OCI-LY1 (cell line): ENCODE measurements around the gene HIPK3.

Experiments used
- CTCF ChIP-seq: fragments of 200-600 bp; sonication (generic), shearing (Covaris generic); IDR thresholded peaks from 2 replicates; pipeline ENCODE4 v1.5.1; 2017; ENCODE audit warnings: mild to moderate bottlenecking, antibody characterized with exemption, low read length, moderate library complexity, mixed read lengths
- EZH2 ChIP-seq: fragments of 200-600 bp; sonication (generic), shearing (Covaris generic); IDR thresholded peaks from 2 replicates; pipeline ENCODE4 v1.8.0; 2017; ENCODE audit warnings: borderline replicate concordance, mixed run types, mild to moderate bottlenecking, antibody characterized with exemption, low read length, moderate library complexity, mixed read lengths

- TF ChIP-seq EZH2 (no peak), CTCF (no peak)
Observed at GRCh38 chr11:33366918-33367317, 109.7 kb downstream of the HIPK3 start.
